Measurements from ENCODE around the gene RASA2. TPM values are rescaled to one million over a fixed set of nuclear protein-coding genes. Genes with fewer than 3 reads are reported as not detected.

RASA2 gene
- total RNA-seq, 1 donor from 2014 or later = 13.2 TPM

- H3K27ac Mint-ChIP-seq (ENCODE audit: unreplicated experiment) = no peak overlapping the region
- no peaks in the 10 kb centered on the region for H3K27me3 Mint-ChIP-seq (ENCODE audit: unreplicated experiment)
- H3K36me3 Mint-ChIP-seq (ENCODE audit: unreplicated experiment) = no peaks in the 10 kb centered on the region
- H3K4me1 Mint-ChIP-seq (ENCODE audit: low read depth, unreplicated experiment) = no peaks in the 10 kb centered on the region
- no peak overlapping the region for H3K4me3 Mint-ChIP-seq (ENCODE audit: unreplicated experiment)
- no peaks in the 10 kb centered on the region for H3K9me3 Mint-ChIP-seq (ENCODE audit: unreplicated experiment)
- DNase-seq = no peak
- no peak for TF ChIP-seq CTCF (IDR thresholded peaks at IDR 0.05; ENCODE audit: partially characterized antibody, unreplicated experiment)
Observed at GRCh38 chr3:141508067-141508436, 21.2 kb downstream of the RASA2 start.

- no peaks in the 10 kb centered on the region for H3K27me3 Mint-ChIP-seq (ENCODE audit: unreplicated experiment)
- TF ChIP-seq CTCF (IDR thresholded peaks at IDR 0.05; ENCODE audit: partially characterized antibody, unreplicated experiment) = no peak
- no peak overlapping the region for H3K27ac Mint-ChIP-seq (ENCODE audit: unreplicated experiment)
- DNase-seq = no peak
- peaks cover 1% of the 10 kb centered on the region for H3K36me3 Mint-ChIP-seq (ENCODE audit: unreplicated experiment)
- H3K4me3 Mint-ChIP-seq (ENCODE audit: unreplicated experiment) = no peak overlapping the region
- H3K9me3 Mint-ChIP-seq (ENCODE audit: unreplicated experiment) = no peaks in the 10 kb centered on the region
- H3K4me1 Mint-ChIP-seq (ENCODE audit: low read depth, unreplicated experiment) = no peaks in the 10 kb centered on the region
Observed at GRCh38 chr3:141511361-141511760, 24.5 kb downstream of the RASA2 start.

- TF ChIP-seq CTCF (IDR thresholded peaks at IDR 0.05; ENCODE audit: partially characterized antibody, unreplicated experiment) = no peak
- Mint-ChIP-seq H3K36me3 (ENCODE audit: unreplicated experiment) (peaks cover 4% of the 10 kb centered on the region), H3K27ac (ENCODE audit: unreplicated experiment) (no peak overlapping the region), H3K4me3 (ENCODE audit: unreplicated experiment) (no peak overlapping the region), H3K9me3 (ENCODE audit: unreplicated experiment) (no peaks in the 10 kb centered on the region), H3K4me1 (ENCODE audit: low read depth, unreplicated experiment) (no peaks in the 10 kb centered on the region), H3K27me3 (ENCODE audit: unreplicated experiment) (no peaks in the 10 kb centered on the region)
- DNase-seq = no peak
Observed at GRCh38 chr3:141514382-141514781, 27.6 kb downstream of the RASA2 start.

GRCh38 chr3:141519587-141519986, 32.8 kb downstream of the RASA2 start:
- H3K27ac Mint-ChIP-seq (ENCODE audit: unreplicated experiment) = no peak overlapping the region
- no peak for TF ChIP-seq CTCF (IDR thresholded peaks at IDR 0.05; ENCODE audit: partially characterized antibody, unreplicated experiment)
- no peak for DNase-seq
- no peaks in the 10 kb centered on the region for H3K9me3 Mint-ChIP-seq (ENCODE audit: unreplicated experiment)
- H3K4me1 Mint-ChIP-seq (ENCODE audit: low read depth, unreplicated experiment) = no peaks in the 10 kb centered on the region
- peaks cover 4% of the 10 kb centered on the region for H3K36me3 Mint-ChIP-seq (ENCODE audit: unreplicated experiment)
- no peaks in the 10 kb centered on the region for H3K27me3 Mint-ChIP-seq (ENCODE audit: unreplicated experiment)
- H3K4me3 Mint-ChIP-seq (ENCODE audit: unreplicated experiment) = no peak overlapping the region

GRCh38 chr3:141521781-141522180, 35.0 kb downstream of the RASA2 start:
- H3K27me3 Mint-ChIP-seq (ENCODE audit: unreplicated experiment) = no peaks in the 10 kb centered on the region
- H3K4me3 Mint-ChIP-seq (ENCODE audit: unreplicated experiment) = no peak overlapping the region
- no peaks in the 10 kb centered on the region for H3K9me3 Mint-ChIP-seq (ENCODE audit: unreplicated experiment)
- no peak for DNase-seq
- H3K36me3 Mint-ChIP-seq (ENCODE audit: unreplicated experiment) = no peaks in the 10 kb centered on the region
- TF ChIP-seq CTCF (IDR thresholded peaks at IDR 0.05; ENCODE audit: partially characterized antibody, unreplicated experiment) = no peak
- H3K27ac Mint-ChIP-seq (ENCODE audit: unreplicated experiment) = no peak overlapping the region
- no peaks in the 10 kb centered on the region for H3K4me1 Mint-ChIP-seq (ENCODE audit: low read depth, unreplicated experiment)

All from glutamatergic neuron (in vitro differentiated cells).